SK-N-SH treated with all-trans-retinoic acid at 6 μM for 48 hours (cell line): ENCODE results near the gene TRPV3.

Source experiments
- ARNTL ChIP-seq: fragments of 450-650 bp; formaldehyde crosslinking; IDR thresholded peaks from 2 replicates; pipeline ENCODE4 v1.5.0; 2020; ENCODE audit warnings: low read depth, mild to moderate bottlenecking, moderate library complexity, borderline replicate concordance
- ESRRG ChIP-seq: fragments of 250-450 bp; sonication (Bioruptor Pico); IDR thresholded peaks from 2 replicates; pipeline ENCODE4 v1.6.1; 2021; ENCODE audit warnings: mild to moderate bottlenecking
- GLIS3 ChIP-seq: fragments of 250-450 bp; sonication (Bioruptor Pico); IDR thresholded peaks from 2 replicates; pipeline ENCODE4 v1.5.0; 2020; ENCODE audit warnings: mild to moderate bottlenecking, moderate library complexity
- OSR1 ChIP-seq: fragments of 250-450 bp; sonication (Bioruptor Pico); IDR thresholded peaks from 2 replicates; pipeline ENCODE4 v1.8.0; 2022; ENCODE audit warnings: moderate library complexity, mild to moderate bottlenecking, inconsistent platforms
- PATZ1 ChIP-seq: fragments of 250-450 bp; sonication (Bioruptor Pico); IDR thresholded peaks from 2 replicates; pipeline ENCODE4 v1.8.0; 2020; ENCODE audit warnings: mild to moderate bottlenecking, moderate library complexity, borderline replicate concordance
- RARB ChIP-seq: fragments of 250-450 bp; sonication (Bioruptor Pico); IDR thresholded peaks from 2 replicates; pipeline ENCODE4 v1.8.0; 2021; ENCODE audit warnings: mild to moderate bottlenecking, moderate library complexity
- SNAI2 ChIP-seq: fragments of 250-450 bp; sonication (Bioruptor Pico); IDR thresholded peaks from 2 replicates; pipeline ENCODE4 v1.5.0; 2020; ENCODE audit warnings: mild to moderate bottlenecking, moderate library complexity
- TOX ChIP-seq: fragments of 250-450 bp; sonication (Bioruptor Pico); IDR thresholded peaks from 2 replicates; pipeline ENCODE4 v1.8.0; 2021; ENCODE audit warnings: mild to moderate bottlenecking, moderate library complexity, borderline replicate concordance
- TF ChIP-seq, protein P1 (sequence below): fragments of 250-450 bp; sonication (Bioruptor Pico); IDR thresholded peaks from 2 replicates; pipeline ENCODE4 v1.5.1; 2020; ENCODE audit warnings: low read depth, mild to moderate bottlenecking, moderate library complexity

DNA sequence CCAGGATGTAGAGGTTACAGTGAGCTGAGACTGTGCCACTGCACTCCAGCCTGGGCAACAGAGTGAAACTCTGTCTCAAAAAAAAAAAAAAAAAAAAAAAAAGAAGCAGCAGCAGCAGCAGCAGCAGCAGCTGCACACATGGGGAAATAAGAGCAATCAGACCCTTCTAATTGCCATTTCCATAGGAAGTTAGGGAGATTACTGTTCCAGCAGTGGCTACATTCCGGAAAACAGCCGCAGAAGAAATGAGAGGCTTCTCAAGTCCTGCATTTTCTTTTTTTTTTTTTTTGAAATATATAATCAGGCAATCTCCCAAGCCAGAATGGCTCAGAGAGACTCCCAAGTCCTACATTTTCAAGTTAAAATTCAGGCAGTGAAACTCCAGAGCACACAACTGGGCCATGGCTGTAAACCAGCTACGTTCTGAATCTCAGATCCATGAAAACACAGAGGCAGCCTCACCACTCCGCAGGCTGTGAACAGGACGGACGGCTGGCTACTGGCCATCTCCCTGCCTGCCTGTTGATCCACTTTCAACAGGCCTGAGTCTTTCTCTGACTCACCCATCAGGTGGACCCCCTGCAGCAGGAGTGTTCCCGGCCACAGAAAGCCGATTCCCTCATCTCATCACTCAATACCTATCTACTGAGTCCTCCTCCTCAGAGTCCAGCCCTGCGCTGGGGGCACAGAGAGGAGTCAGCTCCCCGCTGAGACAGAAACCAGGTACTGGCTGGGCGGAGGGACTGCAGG, 36.6 kb upstream of the TRPV3 start:
- TF ChIP-seq RARB: no peak
- TF ChIP-seq ARNTL: no peak
- no peak for TF ChIP-seq OSR1 (CRISPR knock-in tag)
- TF ChIP-seq ESRRG (CRISPR knock-in tag): no peak
- no peak for TF ChIP-seq TOX
- no peak for TF ChIP-seq SNAI2 (CRISPR knock-in tag)
- TF ChIP-seq PATZ1 (CRISPR knock-in tag): no peak
- TF ChIP-seq, protein P1, sequence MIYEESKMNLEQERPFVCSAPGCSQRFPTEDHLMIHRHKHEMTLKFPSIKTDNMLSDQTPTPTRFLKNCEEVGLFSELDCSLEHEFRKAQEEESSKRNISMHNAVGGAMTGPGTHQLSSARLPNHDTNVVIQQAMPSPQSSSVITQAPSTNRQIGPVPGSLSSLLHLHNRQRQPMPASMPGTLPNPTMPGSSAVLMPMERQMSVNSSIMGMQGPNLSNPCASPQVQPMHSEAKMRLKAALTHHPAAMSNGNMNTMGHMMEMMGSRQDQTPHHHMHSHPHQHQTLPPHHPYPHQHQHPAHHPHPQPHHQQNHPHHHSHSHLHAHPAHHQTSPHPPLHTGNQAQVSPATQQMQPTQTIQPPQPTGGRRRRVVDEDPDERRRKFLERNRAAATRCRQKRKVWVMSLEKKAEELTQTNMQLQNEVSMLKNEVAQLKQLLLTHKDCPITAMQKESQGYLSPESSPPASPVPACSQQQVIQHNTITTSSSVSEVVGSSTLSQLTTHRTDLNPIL (CRISPR knock-in tag): no peak
- no peak for TF ChIP-seq GLIS3 (CRISPR knock-in tag)
